Lower lobe of right lung (tissue), 2 donors: Measurements from ENCODE around the gene KCNJ15. TPM values are rescaled to one million over a fixed set of nuclear protein-coding genes. Genes with fewer than 3 reads are reported as not detected.
A peak's percentile ranks its signal among the peaks of the same experiment; 100 is the strongest.

Source experiments
- ATAC-seq, 2 donors: fragments of 200-7000 bp; cut with Tn5 transposase; one replicate each; pipeline ENCODE4 v1.9.1; 2020 to 2022; ENCODE audit warnings: mild to moderate bottlenecking in 2 of 2, moderate library complexity in 2 of 2
- DNase-seq: peaks from one replicate; pipeline ENCODE4 v3.0.0-alpha.2; 2020
- H3K27ac ChIP-seq: fragments of 200-600 bp; one replicate; pipeline ENCODE4 v1.8.0; 2022
- H3K27me3 ChIP-seq: fragments of 200-600 bp; one replicate; pipeline ENCODE4 v1.8.0; 2022; ENCODE audit warnings: low read depth
- H3K36me3 ChIP-seq: fragments of 200-600 bp; one replicate; pipeline ENCODE4 v1.8.0; 2022; ENCODE audit warnings: mild to moderate bottlenecking
- H3K4me1 ChIP-seq: fragments of 200-600 bp; one replicate; pipeline ENCODE4 v1.8.0; 2022
- H3K4me3 ChIP-seq: fragments of 200-600 bp; one replicate; pipeline ENCODE4 v1.8.0; 2022; ENCODE audit warnings: mild to moderate bottlenecking
- H3K9me3 ChIP-seq: fragments of 200-600 bp; one replicate; pipeline ENCODE4 v1.8.0; 2022
- intact Hi-C: fragments of 100-400 bp; cut with DNase I; formaldehyde crosslinking; loops from one replicate; pipeline ENCODE4 v1.11.0; 2022
- total RNA-seq: library from RNA; stranded (reverse); fragmentation: NEBNext Ultra II Directional; extraction: Animal tissue kit (Norgen Biotek cat#: 25700); gene quantifications from one replicate; pipeline ENCODE4 v1.2.1, GENCODE V29; 2021
- TF ChIP-seq, protein P1 (sequence below): fragments of 200-600 bp; IDR thresholded peaks from one replicate; pipeline ENCODE4 v1.8.0; 2022; ENCODE audit warnings: antibody characterized with exemption, mild to moderate bottlenecking
- donor health status: DM: no; HTN: yes; CAD: no; lungs with severe emphysema.

Gene KCNJ15
- total RNA-seq, 1 donor from 2014 or later, result 62.7 TPM

DNA sequence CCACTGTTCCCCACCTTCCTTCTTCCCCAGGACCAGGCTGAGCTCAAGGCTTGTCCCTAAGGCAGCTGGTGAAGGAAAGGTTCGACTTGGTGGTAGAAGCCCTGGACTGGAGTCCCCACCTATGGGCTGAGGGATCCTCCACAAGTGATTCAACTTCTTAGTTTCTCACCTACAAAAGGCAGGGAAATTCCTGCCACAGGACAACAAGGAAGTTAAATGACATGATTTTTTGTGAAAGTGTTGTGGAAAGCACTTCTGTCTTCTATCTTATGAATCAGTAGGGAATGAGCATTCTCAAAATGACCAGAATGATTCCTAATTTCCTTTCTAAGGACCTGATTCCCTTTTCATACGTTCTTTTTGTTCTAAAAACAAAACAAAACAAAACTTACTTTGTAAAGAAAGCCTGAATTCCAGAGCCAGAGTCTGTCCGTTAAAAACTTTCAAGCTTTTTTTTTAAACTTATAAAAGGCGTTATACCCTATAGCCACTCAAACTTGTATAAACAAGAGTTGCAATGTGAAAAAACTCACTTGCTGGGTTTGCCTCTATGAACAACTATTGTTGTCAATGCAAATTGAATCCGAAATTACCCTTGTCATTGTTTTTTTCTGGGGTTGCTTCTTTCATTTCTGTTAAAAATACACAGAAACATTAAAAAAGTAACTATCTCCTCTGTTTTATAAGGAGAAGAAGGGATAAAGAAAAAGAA lies 12.2 kb downstream of the KCNJ15 start:
- no peak for DNase-seq
- peak in 1 of 2 donors; percentile 45 for ATAC-seq
- Histone ChIP-seq H3K27me3 (no peaks in the 10 kb centered on the region), H3K27ac (peak overlapping the region; percentile 34), H3K9me3 (no peaks in the 10 kb centered on the region), H3K4me3 (no peak overlapping the region), H3K4me1 (peaks cover 57% of the 10 kb centered on the region), H3K36me3 (no peaks in the 10 kb centered on the region)
- intact Hi-C loops, result no loop called here
- TF ChIP-seq, protein P1, sequence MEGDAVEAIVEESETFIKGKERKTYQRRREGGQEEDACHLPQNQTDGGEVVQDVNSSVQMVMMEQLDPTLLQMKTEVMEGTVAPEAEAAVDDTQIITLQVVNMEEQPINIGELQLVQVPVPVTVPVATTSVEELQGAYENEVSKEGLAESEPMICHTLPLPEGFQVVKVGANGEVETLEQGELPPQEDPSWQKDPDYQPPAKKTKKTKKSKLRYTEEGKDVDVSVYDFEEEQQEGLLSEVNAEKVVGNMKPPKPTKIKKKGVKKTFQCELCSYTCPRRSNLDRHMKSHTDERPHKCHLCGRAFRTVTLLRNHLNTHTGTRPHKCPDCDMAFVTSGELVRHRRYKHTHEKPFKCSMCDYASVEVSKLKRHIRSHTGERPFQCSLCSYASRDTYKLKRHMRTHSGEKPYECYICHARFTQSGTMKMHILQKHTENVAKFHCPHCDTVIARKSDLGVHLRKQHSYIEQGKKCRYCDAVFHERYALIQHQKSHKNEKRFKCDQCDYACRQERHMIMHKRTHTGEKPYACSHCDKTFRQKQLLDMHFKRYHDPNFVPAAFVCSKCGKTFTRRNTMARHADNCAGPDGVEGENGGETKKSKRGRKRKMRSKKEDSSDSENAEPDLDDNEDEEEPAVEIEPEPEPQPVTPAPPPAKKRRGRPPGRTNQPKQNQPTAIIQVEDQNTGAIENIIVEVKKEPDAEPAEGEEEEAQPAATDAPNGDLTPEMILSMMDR, result no peak

DNA sequence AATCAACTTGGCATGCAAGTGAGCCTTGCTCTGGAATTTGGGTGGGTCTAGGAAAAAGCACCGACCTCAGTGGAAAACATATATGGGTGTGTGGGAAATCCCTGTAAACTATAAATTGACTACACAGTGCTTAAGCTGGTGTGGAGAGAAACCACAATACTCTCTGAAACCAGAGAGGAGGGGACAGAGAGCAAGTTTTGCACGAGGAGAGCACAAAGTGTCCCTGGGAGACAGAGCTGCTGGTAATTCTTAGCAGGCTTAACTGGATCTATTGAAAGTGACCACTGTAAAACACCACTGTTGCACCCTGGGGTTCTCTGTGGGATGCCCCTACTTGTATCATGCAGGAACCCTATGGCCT lies 12.8 kb downstream of the KCNJ15 start:
- DNase-seq (no peak), ATAC-seq (peak in 1 of 2 donors; percentile 13)
- H3K27ac ChIP-seq, result no peak overlapping the region

DNA sequence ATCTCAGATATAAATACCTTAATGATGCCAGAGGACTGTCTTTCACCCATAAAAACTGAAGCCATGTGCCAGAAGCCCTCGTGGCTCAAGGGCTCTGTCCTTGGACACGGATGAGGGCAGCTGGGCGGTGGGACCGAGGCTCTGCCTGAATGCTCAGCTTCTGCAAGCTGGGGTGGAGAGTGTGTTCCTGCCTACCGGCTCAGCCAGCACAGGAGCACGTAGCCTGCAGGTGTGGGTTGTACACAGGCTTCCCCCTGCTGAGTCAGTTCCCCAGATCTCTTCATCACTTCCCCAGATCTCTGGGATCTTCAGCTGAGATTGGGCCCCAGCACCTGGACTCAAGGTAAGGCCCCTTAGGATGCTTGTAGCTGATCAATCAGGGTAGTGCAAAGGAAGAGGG lies 15.4 kb downstream of the KCNJ15 start:
- peak overlapping the region; percentile 12 for H3K27ac ChIP-seq

More for the DNA sequence above, 12.8 kb downstream of the KCNJ15 start:
- Histone ChIP-seq H3K36me3 (no peaks in the 10 kb centered on the region), H3K27me3 (no peaks in the 10 kb centered on the region), H3K4me1 (peaks cover 53% of the 10 kb centered on the region), H3K4me3 (no peak overlapping the region), H3K9me3 (no peaks in the 10 kb centered on the region)
- intact Hi-C loops, result no loop called here
- TF ChIP-seq, protein P1, result no peak

DNA sequence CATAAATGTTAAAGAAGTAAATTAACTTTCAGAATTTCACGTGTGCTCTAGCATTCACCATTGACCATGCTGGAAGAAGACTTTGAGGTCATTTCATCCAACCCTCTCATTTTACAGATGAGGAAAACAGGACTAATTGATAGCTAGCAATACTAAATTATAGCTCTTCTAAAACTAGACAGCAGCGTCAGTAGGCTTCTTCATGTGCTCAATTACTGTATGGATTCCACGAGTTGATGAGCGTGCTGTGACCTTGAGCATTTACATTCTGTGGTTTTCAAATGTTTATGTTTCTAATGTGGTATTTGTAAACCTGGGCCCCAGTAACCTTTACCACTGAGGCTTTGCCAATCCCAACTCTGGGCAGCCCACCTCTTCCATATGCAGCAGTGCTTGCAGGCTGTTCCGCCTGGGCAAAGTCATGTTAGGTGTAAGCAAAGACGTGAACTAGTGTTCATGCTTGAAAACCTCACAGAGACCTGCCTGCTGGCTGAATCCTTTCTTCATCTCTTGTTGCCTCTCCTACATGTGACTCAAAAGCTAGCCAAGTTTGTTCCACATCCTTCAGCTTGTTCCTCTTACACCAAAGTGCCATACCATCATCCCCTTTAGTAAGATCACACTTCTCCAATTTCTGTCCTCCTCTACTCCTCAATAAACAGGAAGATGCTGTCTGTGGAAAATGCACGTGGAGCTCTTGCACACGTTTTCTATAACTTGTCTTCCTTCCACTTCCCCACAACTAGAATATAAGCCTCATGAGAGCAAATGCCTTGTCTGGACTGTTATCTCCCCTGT lies 17.2 kb downstream of the KCNJ15 start:
- Histone ChIP-seq H3K4me3 (no peak overlapping the region), H3K27me3 (no peaks in the 10 kb centered on the region), H3K36me3 (no peaks in the 10 kb centered on the region), H3K9me3 (no peaks in the 10 kb centered on the region), H3K27ac (no peak overlapping the region), H3K4me1 (peaks cover 37% of the 10 kb centered on the region)
- TF ChIP-seq, protein P1, result no peak
- ATAC-seq, result peak; percentile 11 to 48
- intact Hi-C loops, result no loop called here
- DNase-seq, result no peak

More for the DNA sequence above, 15.4 kb downstream of the KCNJ15 start:
- H3K9me3 ChIP-seq, result no peaks in the 10 kb centered on the region
- H3K4me3 ChIP-seq, result no peak overlapping the region
- H3K4me1 ChIP-seq, result peaks cover 45% of the 10 kb centered on the region
- TF ChIP-seq, protein P1, result no peak
- intact Hi-C loops, result no loop called here
- no peak for DNase-seq
- no peaks in the 10 kb centered on the region for H3K27me3 ChIP-seq
- no peaks in the 10 kb centered on the region for H3K36me3 ChIP-seq
- peak; percentile 31 to 37 for ATAC-seq

DNA sequence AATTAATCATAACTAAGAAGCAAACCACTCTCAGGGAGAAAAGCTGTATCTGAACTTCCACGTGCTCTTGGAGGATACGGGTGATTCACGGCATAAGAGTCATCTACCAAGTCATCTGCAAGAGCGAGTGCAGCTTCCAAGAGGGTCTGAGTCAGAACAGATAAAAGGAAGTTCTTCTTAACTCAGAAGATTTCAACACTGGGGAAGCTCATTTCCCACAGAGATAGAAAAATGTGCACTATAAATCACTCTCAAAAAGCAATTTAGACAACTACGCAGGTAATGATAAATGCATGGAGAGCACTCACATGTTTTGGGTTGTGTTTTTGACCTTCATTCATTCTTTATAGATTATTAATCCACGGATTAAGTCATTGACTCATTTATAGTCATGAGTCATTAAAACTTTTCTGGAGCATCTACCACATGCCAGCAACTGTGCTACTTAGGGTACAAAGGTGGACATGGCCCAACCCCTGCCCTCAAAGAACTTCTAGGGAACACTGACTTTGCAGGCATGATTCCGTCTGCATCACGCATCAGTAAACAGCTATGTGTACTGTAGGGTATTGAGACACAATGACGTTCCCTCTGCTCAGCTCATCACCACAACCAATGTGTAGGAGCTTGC lies 20.8 kb downstream of the KCNJ15 start:
- no peaks in the 10 kb centered on the region for H3K27me3 ChIP-seq
- H3K9me3 ChIP-seq, result no peaks in the 10 kb centered on the region
- no peak overlapping the region for H3K27ac ChIP-seq
- intact Hi-C loops, result no loop called here
- TF ChIP-seq, protein P1, result no peak
- H3K36me3 ChIP-seq, result no peaks in the 10 kb centered on the region
- DNase-seq, result no peak
- H3K4me3 ChIP-seq, result no peak overlapping the region
- peaks cover 18% of the 10 kb centered on the region for H3K4me1 ChIP-seq
- ATAC-seq, result peak; percentile 83 to 91
